ENCODE results near the gene EBF4. TPM values are rescaled to one million over a fixed set of nuclear protein-coding genes. Genes with fewer than 3 reads are reported as not detected.
"Not testable (repeated sequence)": the region's sequence is repeated elsewhere in the genome, so short reads cannot be mapped to it uniquely, and the experiment has no call there.

Gene EBF4
- total RNA-seq, 2 experiments from 2014 or later: 5.9 to 6.6 TPM

DNA sequence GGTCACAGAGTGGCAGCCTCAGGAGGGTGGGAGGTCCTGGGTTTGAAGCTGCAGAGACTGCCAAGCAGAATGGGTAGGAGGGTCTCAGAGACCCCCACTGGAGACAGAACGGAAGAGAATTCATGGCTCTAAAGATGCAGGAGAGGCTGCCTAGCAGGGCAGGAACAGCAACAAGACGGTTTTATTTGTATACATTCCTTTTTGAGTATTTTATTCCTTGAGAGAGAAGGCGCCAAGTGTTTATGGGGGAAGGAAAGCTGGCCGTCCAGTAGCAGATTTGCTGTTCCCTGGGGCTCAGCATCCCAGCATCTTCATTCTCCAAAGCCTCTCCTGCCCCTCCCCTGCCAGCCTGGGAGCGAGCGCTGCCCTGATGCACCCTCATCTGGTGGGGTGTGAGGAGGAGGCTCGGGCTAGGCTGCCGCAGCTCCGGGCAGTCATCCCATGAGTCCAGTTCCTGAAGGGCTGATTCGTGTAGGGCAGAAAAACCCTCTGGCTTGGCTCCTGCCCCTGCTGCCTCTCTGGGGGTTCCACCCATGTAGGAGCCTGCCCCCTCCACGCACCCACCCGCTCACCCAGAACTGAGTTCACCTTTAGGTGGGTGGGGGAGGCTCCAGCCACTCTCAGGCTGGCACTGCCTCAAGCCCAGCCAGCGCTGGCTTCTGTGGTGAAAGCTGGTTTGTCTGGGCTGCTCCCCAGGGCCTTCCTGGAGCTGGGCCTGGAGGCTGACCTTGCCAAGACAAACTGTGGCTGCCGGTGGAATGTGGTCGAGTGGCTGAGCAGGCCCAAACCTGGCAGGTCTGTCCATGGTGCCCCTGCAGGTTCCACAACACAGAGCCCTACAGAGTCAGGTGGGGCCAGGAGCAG is 75.4 kb downstream of the EBF4 start:
- no peak for DNase-seq
- no peaks in the 10 kb centered on the region for H3K36me3 Mint-ChIP-seq
- no peak overlapping the region for H3K27ac Mint-ChIP-seq
- POLR2A ChIA-PET: interaction anchor here (0.6 kb wide), 1 partner anchor 36 kb away, joined by 4 read pairs; no protein-coding TSS in a partner anchor
- peaks cover 7% of the 10 kb centered on the region for H3K4me1 Mint-ChIP-seq (ENCODE audit: low read depth)
- intact Hi-C loops (cut with micrococcal nuclease): no loop called here
- CTCF ChIA-PET: interaction anchor here (1.8 kb wide), 1 partner anchor 15 kb away, joined by 8 read pairs; no protein-coding TSS in a partner anchor
- H3K9me3 Mint-ChIP-seq: no peaks in the 10 kb centered on the region
- H3K27me3 Mint-ChIP-seq: peaks cover 10% of the 10 kb centered on the region
- no peak overlapping the region for H3K4me3 Mint-ChIP-seq

DNA sequence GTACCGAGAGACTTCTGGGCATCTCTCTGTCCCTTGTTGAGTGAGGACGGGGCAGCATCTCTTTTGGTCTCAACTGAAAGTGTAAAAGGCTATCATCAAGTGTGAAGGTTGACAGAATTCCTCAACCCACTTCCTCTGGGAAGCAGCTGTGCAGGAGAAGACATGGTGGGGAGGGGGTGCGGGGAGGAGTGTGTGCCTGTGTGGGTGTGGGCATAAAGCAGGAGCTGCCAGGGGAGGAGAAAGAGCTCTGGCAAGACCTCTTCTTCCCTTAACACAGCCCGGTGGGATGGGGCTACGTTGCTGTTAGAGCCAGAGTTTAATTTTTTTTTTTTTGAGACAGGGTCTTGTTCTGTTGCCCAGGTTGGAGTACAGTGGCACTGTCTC is 76.0 kb downstream of the EBF4 start:
- POLR2A ChIA-PET: interaction anchor here (0.6 kb wide), 1 partner anchor 36 kb away, joined by 4 read pairs; no protein-coding TSS in a partner anchor
- no peak for DNase-seq
- CTCF ChIA-PET: no interaction called here
- intact Hi-C loops (cut with micrococcal nuclease): no loop called here
- Mint-ChIP-seq H3K27ac (no peak overlapping the region), H3K4me1 (ENCODE audit: low read depth) (peaks cover 7% of the 10 kb centered on the region), H3K36me3 (no peaks in the 10 kb centered on the region), H3K4me3 (no peak overlapping the region), H3K9me3 (no peaks in the 10 kb centered on the region), H3K27me3 (peaks cover 10% of the 10 kb centered on the region)

DNA sequence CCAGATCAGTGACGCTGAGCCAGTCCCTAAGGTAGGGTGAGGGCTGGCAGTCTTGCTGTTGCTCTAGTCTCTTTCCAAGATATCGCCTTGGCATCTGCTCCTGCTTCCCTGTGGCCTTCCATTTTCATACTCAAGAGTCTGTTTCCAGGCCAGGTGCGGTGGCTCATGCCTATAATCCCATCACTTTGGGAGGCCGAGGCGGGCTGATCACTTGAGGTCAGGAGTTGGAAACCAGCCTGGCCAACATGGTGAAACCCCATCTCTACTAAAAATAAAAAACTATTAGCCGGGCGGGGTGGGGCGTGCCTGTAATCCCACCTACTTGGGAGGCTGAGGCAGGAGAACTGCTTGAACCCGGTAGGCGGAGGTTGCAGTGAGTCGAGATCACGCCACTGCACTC is 77.5 kb downstream of the EBF4 start:
- CTCF ChIA-PET; H3K4me3 Mint-ChIP-seq; H3K36me3 Mint-ChIP-seq; H3K9me3 Mint-ChIP-seq; H3K4me1 Mint-ChIP-seq (ENCODE audit: low read depth); intact Hi-C loops (cut with micrococcal nuclease); H3K27me3 Mint-ChIP-seq; DNase-seq; POLR2A ChIA-PET; H3K27ac Mint-ChIP-seq: not testable (repeated sequence)

DNA sequence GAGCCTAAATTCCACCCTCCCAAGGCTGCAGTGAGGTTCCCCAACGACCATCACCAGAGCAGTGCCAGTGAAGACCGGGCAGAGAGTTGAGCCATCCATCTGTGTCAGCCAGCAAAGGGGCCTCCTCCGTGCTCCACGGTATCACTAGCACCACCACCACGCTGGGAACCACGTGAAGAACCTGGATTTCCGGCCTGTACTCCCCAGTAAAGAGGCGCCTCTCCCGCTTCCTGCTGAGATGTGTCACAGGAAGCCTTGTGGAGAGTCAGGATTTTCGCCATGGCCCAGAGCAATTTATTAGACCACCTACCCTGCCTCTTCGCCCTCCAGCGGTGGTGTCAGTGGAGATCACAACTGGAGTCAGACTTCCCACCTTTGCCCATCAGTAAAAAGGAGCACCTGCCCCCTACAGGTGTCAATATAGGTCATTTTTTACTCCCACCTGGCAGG is 79.1 kb downstream of the EBF4 start:
- peaks cover 10% of the 10 kb centered on the region for H3K27me3 Mint-ChIP-seq
- no peak for DNase-seq
- H3K27ac Mint-ChIP-seq: no peak overlapping the region
- H3K9me3 Mint-ChIP-seq: no peaks in the 10 kb centered on the region
- POLR2A ChIA-PET: no interaction called here
- peaks cover 7% of the 10 kb centered on the region for H3K4me1 Mint-ChIP-seq (ENCODE audit: low read depth)
- no peak overlapping the region for H3K4me3 Mint-ChIP-seq
- intact Hi-C loops (cut with micrococcal nuclease): no loop called here
- H3K36me3 Mint-ChIP-seq: no peaks in the 10 kb centered on the region
- CTCF ChIA-PET: interaction anchor here (2.7 kb wide), 1 partner anchor 19 kb away, joined by 10 read pairs; no protein-coding TSS in a partner anchor

DNA sequence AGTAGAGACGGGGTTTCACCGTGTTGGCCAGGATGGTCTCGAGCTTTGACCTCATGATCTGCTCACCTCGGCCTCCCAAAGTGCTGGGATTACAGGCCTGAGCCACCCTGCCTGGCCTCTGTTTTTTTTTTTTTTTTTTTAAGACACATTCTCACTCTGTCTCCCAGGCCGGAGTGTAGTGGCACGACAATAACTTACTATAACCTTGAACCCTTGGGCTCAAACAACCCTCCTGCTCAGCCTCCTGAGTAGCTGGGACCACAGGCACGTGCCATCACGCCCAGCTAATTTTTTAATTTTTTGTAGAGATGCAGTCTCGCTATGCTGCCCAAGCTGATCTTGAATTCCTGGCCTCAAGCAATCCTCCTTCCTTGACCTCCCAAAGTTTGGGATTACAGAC is 81.2 kb downstream of the EBF4 start:
- Mint-ChIP-seq H3K4me3 (no peak overlapping the region), H3K4me1 (ENCODE audit: low read depth) (peaks cover 12% of the 10 kb centered on the region), H3K9me3 (no peaks in the 10 kb centered on the region), H3K27me3 (peaks cover 10% of the 10 kb centered on the region), H3K36me3 (no peaks in the 10 kb centered on the region), H3K27ac (no peak overlapping the region)
- intact Hi-C loops (cut with micrococcal nuclease): no loop called here
- ChIA-PET CTCF (interaction anchor here (2.7 kb wide), 1 partner anchor 21 kb away, joined by 10 read pairs; no protein-coding TSS in a partner anchor), POLR2A (no interaction called here)
- DNase-seq: no peak

DNA sequence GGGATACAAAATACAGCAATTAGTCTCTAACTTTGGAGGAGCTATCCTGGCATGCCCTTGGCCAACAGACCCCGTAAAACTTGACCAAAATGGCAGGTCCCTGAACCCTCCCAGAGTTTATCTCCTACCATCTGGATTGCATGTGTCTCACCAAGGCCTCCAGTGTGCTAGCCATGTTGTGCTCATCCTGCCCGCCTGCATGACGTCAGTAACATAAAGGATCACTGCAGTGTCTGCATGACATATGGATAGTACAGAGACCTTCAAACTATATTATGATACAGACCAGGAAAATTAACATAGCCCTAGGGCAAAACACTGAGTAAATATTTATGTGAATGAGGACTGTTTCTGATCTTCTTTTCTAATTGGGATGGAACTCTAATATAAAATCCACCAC is 82.6 kb downstream of the EBF4 start:
- Mint-ChIP-seq H3K4me3 (no peak overlapping the region), H3K36me3 (no peaks in the 10 kb centered on the region), H3K9me3 (no peaks in the 10 kb centered on the region), H3K27ac (no peak overlapping the region), H3K4me1 (ENCODE audit: low read depth) (peaks cover 12% of the 10 kb centered on the region), H3K27me3 (peaks cover 12% of the 10 kb centered on the region)
- intact Hi-C loops (cut with micrococcal nuclease): no loop called here
- DNase-seq: no peak
- CTCF ChIA-PET: interaction anchor here (0.6 to 2.5 kb wide), 3 partner anchors 23 to 221 kb away, joined by 3 to 6 read pairs (median 3); no protein-coding TSS in a partner anchor
- POLR2A ChIA-PET: no interaction called here

DNA sequence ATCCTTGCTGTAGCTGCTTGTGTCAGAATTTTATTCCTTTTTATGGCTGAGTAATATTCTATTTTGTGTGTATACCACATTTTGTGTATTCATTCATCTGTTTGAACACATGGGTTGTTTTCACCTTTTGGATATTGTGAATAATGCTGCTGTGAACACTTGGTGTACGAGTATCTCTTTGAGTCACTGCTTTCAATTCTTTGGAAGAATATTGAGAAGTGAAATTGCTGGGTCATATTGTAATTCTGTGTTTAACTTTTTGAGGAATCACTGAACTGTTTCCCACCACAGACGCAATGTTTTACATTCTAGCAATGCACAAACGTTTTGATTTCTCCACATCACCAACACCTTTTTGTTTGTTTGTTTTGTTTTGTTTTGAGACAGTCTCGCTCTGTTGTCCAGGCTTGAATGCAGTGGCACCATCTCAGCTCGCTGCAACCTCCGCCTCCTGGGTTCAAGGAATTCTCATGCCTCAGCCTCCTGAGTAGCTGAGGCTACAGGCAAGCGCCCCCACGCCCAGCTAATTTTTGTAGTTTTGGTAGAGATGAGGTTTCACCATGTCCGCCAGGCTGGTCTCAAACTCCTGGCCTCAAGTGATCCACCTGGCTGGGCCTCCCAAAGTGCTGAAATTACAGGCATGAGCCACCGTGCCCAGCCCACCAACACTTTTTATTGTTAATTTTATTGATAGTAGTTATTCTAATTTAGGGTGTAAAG is 86.2 kb downstream of the EBF4 start:
- Mint-ChIP-seq H3K9me3 (no peaks in the 10 kb centered on the region), H3K36me3 (no peaks in the 10 kb centered on the region), H3K4me1 (ENCODE audit: low read depth) (peaks cover 8% of the 10 kb centered on the region), H3K27me3 (peaks cover 21% of the 10 kb centered on the region), H3K27ac (no peak overlapping the region), H3K4me3 (no peak overlapping the region)
- intact Hi-C loops (cut with micrococcal nuclease): no loop called here
- DNase-seq: no peak
- CTCF ChIA-PET: interaction anchor here (1.2 to 2.3 kb wide), 2 partner anchors 26 to 222 kb away, joined by 3 to 5 read pairs; no protein-coding TSS in a partner anchor
- POLR2A ChIA-PET: no interaction called here

DNA sequence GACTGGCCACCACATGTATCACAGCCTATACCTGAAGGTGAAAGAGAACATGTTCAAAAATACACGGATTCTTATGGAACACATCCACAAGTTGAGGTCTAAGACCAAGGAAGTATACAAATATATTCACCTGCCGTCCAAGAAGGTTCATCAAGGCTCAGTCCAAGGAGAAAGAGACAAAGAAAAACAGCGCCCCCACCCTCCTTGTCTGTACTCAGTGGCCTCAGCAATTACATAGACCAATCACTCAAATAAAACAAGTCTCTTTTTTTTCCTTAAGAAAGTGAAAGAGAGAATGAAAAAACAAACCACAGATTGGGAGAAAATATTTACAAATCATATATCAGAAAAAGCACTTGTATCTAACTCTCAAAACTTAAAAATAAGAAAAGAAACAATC is 88.4 kb downstream of the EBF4 start:
- Mint-ChIP-seq H3K4me1 (ENCODE audit: low read depth) (peaks cover 11% of the 10 kb centered on the region), H3K27me3 (peaks cover 21% of the 10 kb centered on the region), H3K27ac (no peak overlapping the region), H3K9me3 (no peaks in the 10 kb centered on the region), H3K36me3 (no peaks in the 10 kb centered on the region), H3K4me3 (no peak overlapping the region)
- ChIA-PET CTCF (interaction anchor here (1.3 to 2.3 kb wide), 2 partner anchors 10 to 28 kb away, joined by 3 to 5 read pairs; no protein-coding TSS in a partner anchor), POLR2A (no interaction called here)
- DNase-seq: no peak
- intact Hi-C loops (cut with micrococcal nuclease): no loop called here

DNA sequence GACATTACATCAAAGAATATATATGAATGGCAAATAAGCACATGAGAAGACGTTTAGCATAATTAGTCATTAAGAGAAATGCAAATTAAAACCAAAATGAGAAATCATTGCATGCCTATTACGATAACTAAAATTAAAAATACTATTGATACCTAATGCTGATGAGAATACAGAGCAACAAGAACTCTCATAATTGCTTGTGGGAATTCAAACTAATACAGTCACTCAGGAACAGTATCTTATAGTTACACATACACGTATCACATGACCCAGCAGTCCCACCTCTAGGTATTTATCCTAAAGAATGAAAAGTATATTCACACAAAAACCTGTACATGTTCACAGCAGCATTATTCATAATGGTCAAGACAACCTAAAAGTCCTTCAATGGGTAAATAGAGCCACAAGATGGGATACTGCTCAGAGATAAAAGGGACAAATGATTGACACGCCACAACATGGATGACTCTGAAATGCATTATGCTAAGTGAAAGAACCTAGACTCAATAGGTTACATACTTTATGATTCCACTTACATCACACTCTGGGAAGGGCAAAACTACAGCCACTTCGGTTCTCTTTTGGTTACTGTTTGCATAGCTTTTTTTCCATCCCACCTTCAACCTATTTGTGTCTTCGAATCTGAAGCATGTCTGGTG is 91.5 kb downstream of the EBF4 start:
- H3K4me1 Mint-ChIP-seq (ENCODE audit: low read depth): peaks cover 6% of the 10 kb centered on the region
- no peaks in the 10 kb centered on the region for H3K36me3 Mint-ChIP-seq
- intact Hi-C loops (cut with micrococcal nuclease): no loop called here
- H3K9me3 Mint-ChIP-seq: peaks cover 3% of the 10 kb centered on the region
- peaks cover 21% of the 10 kb centered on the region for H3K27me3 Mint-ChIP-seq
- H3K27ac Mint-ChIP-seq: no peak overlapping the region
- no peak for DNase-seq
- no peak overlapping the region for H3K4me3 Mint-ChIP-seq
- ChIA-PET POLR2A (no interaction called here), CTCF (no interaction called here)

DNA sequence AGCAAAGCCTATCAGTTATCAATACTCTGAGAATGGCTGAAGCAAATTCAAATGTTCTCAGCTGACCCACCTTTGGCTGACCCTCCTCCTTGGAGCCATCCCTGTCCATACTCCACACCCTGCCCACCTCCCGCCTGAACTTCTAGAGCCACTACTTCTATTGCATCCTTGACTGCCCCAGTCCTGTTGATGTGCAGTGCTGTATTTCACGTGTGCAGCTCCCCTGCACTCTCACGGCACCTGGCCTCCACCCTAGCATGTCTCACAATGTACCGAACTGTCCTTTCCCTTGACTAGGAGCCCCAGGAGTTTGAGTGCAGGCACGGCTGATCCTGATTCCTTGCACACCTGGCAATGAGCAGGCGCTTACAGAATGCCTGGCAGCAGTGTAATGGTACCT is 100.9 kb downstream of the EBF4 start:
- no peaks in the 10 kb centered on the region for H3K4me1 Mint-ChIP-seq (ENCODE audit: low read depth)
- no peak overlapping the region for H3K27ac Mint-ChIP-seq
- peaks cover 38% of the 10 kb centered on the region for H3K27me3 Mint-ChIP-seq
- no peak overlapping the region for H3K4me3 Mint-ChIP-seq
- H3K36me3 Mint-ChIP-seq: no peaks in the 10 kb centered on the region
- ChIA-PET CTCF (interaction anchor here (1.0 kb wide), 1 partner anchor 41 kb away, joined by 3 read pairs; no protein-coding TSS in a partner anchor), POLR2A (interaction anchor here (0.6 kb wide), 1 partner anchor 1643 kb away, joined by 3 read pairs; no protein-coding TSS in a partner anchor)
- H3K9me3 Mint-ChIP-seq: no peaks in the 10 kb centered on the region
- intact Hi-C loops (cut with micrococcal nuclease): no loop called here
- DNase-seq: no peak

DNA sequence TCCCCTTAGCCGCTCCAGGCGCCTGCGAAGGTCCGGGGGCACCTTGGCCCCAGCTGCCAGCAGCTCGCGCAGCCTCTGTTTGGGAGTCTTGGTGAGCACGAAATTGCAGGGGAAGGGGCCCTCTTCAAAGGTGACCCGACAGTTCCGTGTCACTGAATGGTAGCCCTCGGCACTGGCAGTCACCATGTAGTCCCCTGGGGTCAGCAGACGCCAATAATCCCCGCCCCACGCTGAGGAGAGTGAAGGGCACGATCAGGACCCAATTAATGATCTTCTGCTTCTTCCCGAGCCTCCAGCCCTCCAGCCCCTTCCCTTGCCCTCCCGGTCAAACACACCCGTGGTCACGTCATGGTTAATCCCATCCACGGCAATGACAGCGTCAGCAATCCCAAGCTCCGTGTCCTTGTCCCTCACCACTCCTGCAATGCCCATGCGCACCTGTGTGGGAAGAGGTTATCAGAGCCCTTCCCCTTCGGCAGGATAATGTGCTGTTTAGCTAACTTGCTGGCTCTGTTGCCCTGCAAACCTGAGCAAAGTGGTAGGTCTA is 101.7 kb downstream of the EBF4 start:
- ChIA-PET POLR2A (interaction anchor here (0.6 kb wide), 1 partner anchor 190 kb away, joined by 3 read pairs; no protein-coding TSS in a partner anchor), CTCF (interaction anchor here (1.0 kb wide), 1 partner anchor 42 kb away, joined by 3 read pairs; no protein-coding TSS in a partner anchor)
- DNase-seq: no peak
- Mint-ChIP-seq H3K27me3 (peaks cover 42% of the 10 kb centered on the region), H3K4me3 (no peak overlapping the region), H3K4me1 (ENCODE audit: low read depth) (no peaks in the 10 kb centered on the region), H3K27ac (no peak overlapping the region), H3K36me3 (no peaks in the 10 kb centered on the region), H3K9me3 (no peaks in the 10 kb centered on the region)
- intact Hi-C loops (cut with micrococcal nuclease): no loop called here

Data from activated CD4-positive, alpha-beta memory T cell treated with anti-CD3 and anti-CD28 coated beads for 36 hours (primary cell).